GM19351 (cell line): Measurements from ENCODE around the gene TMEM132D.

Source experiments
- ATAC-seq: cut with Tn5 transposase; IDR thresholded peaks from one replicate; pipeline ENCODE4 v1.9.1; 2021; ENCODE audit warnings: mild to moderate bottlenecking, moderate library complexity; ENCODE audit not compliant: unreplicated experiment

The TMEM132D gene

DNA sequence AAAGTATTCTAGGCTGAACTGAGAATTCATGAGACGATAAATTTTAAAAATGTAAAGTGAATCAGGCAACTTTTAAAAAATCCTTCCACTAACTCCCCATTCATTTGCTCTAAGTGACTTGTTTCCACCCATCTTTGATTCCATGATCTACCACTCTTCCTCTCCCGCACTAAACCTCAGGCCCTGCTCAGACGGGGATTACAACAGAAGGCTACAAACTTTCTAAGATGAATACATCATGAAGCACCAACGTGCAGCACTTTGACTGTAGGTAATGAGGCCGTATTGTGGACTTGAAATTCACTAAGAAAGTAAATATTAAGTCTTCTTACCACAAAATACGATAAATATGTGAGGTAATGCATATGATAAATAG, 30.0 kb downstream of the TMEM132D start:
- ATAC-seq, result no peak

DNA sequence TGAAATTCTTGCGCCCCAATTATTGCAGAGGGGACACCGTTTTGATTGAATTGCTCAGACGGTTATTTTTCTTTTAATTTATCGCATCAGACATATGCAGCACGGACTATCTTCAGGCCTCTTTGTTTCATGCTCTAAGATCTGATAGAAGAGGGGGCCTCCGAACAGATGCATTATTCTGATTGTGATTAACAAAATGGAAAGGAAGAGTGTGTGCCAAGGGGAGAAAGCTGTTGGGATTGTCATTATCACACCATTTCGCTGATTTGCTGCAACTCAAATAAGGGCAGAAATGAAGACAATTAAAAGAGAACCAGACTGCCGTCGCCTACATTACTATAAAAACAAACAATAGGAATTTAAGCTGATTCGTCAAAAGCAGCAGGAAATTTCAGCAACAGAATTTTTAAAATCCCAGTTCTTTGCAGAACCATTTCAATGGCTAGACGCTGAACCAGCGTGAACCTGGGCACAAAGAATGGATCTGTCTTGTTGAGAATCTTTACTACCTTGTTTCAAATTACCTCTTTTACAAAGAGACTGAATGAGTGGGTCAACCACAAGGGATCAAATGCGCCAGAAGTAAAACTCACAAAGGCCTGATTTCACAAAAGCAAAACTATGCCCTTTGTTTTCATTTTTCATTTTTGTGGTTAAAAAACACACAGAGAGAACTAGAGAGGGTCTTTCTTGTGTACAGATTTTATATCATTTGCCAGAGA, 30.6 kb downstream of the TMEM132D start:
- no peak for ATAC-seq

DNA sequence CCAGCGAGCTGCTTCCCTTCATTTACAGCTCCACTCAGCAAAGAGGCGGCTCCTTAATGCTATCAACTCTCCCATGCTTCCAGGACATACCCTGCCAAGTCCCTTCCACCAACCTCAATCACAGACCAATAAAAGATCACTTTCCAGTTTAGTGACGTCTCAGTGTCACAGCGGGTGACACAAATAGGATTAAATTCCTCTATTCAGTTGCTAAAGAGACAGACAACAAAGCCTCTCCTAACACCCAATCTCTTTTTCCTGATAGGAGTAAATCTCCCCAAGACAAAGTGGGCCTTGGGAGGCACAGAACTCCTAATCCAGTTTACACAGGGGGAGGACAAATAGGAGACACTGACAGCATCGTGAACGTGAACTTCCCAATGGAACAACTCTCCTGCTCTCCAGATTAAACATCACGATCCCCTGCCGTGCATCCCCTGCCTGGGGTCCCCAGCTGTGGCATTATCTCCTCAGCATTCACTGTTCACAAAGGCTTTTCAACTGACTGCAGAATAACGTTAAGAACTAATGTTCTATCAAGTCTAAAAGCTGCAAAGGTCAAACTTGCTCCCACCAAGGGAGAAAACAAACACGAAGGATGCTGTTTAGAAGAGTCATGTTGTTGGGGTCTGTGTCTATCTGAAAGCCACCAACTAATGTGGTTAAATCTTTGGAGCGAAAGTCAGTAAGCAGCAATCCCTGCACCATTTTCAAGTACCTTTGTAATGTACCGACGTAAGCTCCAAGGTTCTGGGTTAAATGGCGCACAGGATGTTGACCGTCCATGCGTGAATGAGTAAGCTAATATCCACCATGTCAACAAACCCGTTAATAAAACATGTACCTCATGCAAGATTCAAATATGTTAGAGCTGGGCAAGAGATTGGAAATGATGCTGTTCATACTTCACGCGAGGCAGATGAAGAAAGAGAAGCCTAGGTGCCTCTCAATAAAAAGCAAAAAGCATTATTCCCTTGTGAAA, 31.5 kb downstream of the TMEM132D start:
- ATAC-seq, result no peak

DNA sequence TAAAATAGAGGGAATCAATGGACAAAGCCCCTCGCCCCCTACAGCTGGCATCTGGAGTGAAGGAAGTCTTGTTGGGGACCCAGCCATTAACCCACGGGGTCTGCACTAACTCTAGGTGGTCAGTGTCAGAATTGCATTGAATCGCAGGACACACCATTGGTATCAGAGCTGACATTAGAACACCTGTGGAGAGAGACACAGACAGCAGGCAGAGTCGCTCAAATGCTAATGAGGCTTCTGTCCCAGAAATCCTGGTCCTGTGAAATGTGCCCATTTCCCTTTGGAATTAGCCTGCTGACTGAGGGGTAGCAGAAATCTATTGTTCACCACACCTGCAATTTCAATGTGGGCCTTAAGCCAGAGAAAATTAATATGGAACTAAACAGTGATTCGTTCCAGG, 33.0 kb downstream of the TMEM132D start:
- ATAC-seq, result no peak

DNA sequence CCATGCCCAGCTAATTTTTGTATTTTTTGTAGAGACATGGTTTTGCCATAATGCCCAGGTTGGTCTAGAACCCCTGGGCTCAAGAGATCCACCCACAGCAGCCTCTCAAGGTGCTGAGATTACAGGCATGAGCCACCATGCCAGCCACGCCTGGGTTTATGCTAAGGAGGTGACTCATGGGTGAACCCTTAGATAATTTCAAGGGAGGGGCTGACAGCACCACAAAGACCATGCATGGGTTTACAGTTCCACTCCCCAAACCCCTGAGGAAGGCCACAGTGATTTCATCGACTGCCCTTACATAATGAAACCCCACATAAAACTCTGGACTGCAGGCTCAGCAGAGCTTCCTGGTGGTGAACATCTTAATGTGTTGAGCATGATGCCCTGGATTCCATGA, 33.7 kb downstream of the TMEM132D start:
- ATAC-seq, result no peak

DNA sequence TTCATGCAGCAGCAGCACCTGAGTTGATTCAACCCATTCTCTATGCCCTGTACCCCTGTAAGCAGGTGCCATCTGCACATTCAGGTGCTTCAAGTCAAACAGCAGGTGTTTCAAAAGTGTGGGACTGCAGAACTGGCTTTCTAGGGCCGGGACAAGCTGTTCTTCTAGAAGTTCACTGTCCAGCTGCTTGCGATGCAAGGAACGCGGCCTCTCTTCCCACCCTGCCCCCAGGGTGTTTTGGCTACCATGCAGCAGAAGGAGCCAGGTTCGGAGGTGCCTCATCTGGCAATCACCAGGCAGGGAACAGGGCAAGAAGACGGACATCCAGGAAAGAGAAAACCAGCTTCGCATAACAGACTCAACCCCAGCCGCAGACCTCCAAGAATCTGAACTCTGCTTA, 35.2 kb downstream of the TMEM132D start:
- no peak for ATAC-seq

DNA sequence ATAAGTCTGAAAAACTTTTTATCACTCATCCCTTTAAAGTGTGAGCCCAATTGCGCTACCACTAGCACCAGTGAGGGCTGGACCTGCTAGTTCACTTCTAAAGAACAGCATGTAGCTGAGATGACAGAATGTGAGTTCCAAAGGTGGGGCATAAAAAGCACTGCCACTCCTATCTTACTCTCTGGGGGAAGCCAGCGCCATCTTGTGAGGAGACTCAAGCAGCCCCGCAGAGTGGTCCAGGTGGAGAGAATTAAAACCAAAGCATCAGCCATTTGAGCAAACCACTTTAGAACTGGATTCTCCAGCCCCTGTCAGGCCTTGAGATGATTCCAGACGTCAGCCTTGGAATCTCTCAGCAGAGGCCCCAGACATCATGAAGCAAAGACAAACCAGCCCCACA, 39.9 kb downstream of the TMEM132D start:
- no peak for ATAC-seq

DNA sequence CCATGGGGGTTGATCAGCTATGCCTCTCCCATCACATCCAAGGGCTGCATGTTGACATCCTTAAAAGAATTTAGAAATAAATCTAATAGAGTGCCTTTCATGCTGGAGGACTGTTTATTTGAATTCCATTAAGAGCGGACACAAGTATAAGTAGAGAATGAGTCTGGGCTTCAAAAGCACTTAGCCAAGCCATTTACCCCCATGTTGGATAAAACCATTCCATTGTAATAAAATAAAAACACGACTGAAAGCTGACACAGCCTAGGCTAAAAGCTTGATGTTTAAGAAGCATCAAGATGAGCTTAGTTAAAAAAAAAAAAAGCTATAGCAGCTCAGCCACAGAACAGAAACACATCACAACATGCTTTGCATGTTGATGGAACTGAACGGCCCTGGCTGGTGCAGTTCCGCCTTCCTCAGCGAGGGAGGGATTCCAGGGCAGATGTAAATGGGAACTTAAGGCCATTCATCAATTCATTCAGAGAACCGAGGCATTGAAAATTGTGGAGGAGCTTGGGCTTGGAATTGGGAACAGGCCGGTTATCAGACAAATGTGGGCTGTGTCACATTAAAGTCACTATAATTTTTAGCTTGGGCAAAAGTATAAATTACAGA, 41.2 kb downstream of the TMEM132D start:
- no peak for ATAC-seq

DNA sequence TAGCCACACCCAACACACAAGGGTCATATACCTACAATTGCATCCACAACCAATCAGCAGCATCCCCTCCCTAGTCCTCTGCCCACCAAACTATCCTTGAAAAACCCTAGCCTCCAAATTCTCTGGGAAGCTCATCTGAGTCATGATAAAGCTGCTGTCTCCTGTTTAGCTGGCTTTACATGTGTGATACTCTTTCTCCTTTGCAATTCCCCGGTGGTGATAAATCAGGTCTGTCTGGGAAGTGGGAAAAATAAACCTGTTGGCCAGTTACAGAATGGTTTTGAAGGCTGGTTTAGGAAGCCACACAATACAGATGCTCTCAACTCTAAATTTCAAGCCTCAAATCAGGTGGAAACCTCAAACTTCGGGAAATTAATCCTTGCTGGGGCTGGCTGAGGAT, 41.9 kb downstream of the TMEM132D start:
- ATAC-seq, result no peak

DNA sequence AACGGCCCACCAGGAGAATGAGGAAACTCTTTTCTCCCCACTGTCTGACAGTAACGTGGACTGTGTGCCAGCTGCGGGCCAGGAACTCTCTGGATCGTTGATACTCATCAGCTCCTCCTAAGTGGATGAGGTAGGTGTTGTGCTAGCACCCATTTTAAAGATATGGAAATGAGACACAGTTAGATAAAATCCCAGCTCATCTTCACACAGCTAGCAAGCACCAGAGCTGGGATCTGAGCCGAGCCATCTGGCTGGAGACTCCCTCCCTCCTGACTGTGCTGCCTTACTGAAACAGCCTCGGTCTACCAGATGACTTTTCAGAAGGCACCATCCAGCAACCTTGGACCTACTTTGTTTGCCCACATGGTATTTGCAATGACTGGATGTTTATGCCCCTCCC, 49.2 kb downstream of the TMEM132D start:
- ATAC-seq, result no peak

DNA sequence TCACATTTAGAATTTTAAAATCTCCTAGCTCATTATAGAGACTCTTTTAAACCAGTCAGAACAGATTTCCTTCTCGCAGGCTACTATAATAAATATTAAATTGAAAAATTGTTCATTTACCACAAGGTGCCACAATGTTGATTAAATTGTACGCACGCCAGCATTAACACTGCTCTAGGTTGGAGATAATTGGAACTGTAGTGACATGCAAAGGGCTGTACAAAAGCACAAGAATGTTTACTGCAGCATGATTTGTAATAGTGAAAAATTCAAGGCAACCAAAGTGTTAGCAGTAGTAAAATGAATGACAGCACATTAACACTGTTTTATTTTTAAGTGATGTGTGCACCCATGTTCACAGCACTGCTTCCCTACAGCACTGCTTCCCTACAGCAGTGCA, 52.5 kb downstream of the TMEM132D start:
- no peak for ATAC-seq

DNA sequence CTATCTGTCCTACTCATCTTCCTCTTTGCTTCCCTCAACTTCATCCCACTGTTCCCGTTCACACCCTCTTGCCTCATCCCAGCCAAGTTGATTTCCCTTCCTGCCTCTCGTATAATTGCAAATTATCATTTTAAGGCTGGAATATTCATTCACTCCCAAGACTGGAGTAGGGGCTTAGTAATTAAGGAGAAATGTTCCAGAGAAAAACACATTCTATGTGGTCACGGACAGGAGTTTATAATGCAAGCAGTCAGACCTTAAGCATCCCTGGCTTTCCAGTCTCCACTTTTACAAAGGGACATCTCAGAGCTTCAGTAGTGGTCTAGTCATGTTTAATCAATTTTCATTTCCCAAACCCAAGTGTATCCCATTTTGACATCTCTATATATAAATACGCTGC, 54.9 kb downstream of the TMEM132D start:
- ATAC-seq, result no peak

DNA sequence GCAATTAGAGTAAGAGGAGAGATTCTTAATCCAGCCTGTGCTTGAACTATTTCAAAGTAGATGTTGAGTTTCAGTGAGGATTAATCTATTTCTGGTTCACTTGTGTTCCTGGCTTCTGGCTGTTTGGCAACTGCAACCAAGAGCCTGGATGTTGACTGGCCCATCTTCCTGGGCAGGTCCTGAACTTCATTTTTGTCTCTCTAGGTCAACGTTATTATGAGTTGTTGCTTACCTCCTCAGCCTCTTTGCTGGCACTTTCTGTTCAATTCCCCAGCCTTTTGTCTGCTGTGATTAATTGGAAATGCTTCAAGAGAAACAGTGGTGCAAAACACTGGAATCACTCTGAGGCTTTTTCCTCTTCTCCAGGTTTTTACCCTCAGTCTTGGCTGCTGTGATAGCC, 56.8 kb downstream of the TMEM132D start:
- ATAC-seq, result no peak

DNA sequence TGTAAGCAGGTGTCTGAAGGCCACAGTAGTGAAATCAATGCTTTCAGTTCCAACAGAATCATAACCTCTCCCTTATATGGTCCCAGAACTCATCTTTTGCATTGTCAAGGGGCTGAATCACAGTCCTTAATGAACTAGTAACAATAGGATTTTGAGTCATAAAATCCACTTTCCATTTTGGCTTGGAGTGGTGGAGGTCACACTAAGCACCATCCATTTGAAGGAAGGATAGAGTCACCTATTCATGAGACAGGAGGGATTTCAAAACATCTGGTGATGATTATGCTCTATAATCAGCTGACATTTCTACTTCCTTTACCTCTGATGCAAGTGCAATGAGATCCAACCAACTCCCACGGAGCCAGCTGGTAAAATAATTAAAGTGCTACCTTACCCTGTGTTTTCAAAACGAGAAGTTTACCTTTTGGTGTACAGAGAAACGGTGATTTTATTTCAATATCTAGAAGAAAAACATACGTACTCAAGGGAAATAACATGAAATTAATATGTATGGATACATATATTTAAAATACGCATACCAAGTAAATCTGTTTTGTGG, 59.1 kb downstream of the TMEM132D start:
- no peak for ATAC-seq

DNA sequence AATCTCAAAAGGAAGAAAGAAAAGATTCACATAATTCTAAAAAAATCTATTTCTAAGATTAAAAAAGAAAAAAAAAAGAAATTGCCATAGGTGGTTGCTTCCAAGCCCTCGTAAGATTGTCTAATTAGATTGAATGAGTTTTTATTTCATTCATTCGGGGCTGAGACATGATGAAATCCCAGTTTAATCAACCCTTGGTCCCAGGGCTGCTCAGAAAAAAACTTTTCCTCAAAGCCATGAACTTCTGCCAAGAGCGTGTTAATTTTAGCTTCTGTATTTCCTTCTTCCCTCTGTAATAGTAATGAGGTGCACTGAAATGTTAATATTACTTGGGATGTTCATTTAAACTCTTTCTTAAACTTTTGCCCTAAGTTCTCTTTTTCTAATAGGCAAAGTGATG, 62.6 kb downstream of the TMEM132D start:
- no peak for ATAC-seq

DNA sequence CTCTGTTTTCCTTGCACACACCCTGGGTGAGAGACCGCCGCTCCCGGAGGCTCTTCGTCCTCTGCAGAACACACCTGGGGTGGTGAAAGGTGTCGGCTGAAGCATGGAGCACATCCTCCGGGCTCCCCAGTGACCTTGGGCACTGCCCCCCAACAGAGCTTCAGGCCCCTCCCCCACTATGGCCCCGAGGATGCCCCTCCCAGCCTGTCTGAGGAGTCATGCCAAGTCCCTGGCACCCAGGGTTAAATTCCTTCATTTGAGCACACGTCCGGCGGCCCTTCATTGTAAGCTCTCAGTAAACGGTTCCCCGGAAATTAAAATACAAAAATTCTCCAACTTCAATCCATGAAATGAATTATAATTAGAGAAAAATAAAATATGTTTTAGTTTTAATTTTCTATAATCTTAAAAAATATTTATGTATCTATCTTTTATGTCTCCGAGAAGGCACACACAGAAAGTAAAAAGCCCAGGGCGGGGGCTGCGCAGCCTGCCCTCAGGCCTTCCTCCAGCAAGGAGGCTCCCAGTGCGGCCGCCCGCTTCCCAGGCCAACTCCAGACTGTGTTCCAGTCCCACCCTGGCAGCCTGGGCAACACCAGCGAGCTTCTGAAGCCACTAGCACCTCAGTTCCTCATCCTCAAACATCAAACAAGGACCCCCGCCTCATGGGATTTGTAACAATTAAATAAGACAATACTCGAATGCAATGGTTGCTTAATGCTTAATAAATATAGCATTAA, 63.5 kb downstream of the TMEM132D start:
- no peak for ATAC-seq

DNA sequence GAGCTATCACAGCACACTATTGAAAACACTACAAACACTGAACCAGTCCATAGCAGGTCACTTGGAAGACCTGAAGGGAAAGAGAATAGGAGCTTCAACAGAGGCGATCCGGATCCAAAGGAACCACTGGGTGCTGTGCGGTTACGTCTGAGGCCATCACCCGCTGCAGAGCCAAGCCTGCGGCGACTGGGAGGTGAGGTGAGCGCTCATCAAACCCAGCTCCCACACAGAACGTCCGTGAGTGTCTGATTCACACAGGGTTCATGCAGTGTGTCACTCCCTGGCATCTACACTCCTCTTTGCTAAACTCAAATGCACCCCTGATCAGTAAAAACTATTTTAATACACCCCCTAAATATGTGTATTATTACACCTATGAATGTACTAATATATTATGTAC, 64.1 kb downstream of the TMEM132D start:
- no peak for ATAC-seq

DNA sequence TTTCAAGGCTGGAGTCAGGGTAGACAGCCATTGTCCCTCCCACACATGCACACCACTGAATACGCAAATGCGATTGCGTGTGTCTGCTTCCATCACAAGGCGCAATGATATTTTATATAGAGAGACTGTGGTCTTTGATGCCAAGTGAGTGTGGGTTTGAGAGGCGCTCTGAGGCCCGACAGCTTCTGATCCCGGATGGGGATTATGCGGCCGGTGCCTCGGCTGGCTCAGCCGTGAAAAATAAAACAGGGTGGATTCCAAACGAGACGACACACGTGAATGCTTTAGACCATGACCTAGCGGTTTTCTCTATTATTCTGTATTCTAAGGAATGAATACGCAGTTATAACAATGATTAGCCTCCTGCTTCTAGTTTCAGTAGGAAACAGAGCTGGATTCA, 72.5 kb downstream of the TMEM132D start:
- ATAC-seq, result no peak

DNA sequence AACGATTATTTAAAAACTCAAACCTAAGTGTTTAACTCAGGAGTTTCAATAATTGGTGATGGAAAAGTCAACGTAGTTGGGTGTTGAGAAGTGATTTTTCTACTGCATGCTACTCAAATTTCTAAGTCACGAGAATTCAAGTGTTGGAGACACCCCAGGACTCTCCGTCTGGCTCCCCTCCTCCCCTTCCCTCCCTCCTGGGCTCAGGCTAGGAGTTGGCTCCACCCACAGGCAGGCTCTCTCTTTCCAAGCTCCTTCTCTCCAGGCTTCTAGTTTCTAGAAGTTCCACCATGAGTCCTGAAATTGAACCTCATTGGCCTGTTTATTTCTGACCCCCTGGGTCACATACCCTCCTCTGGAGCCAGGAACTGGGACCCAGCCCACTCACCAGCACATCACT, 73.0 kb downstream of the TMEM132D start:
- no peak for ATAC-seq

DNA sequence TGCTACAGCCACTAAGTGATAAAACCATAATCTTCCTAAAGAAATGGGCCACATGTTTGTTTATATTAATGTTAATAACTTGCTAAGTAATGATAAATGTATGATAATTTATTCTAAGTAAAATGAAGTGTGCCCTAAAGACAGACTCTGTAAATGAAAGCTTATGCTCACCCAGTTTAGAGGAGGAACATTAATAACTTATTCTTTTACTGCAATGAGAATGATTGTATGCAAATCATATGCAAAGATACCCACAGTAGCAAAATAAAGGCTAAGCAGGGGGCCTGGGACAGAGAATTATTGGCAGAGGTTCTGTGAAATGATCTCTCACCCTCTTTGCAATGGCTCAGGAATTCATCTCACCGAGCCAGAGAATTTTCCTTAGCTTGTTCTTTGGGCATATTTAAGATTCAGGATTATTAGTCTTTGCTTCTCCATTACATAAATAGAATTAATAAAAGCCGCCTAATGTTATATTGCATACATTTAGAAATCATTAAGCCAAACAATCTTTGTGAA, 75.9 kb downstream of the TMEM132D start:
- no peak for ATAC-seq
